Vagina (tissue), 2 donors: ENCODE measurements around the gene C1QTNF8.

ENCODE experiments used
- CTCF ChIP-seq, 3 experiments: fragments of 450-650 bp in 2 of 3; fragments of 200-600 bp in 1 of 3; sonication (generic) in 1 of 3; IDR thresholded peaks; one replicate each; pipeline ENCODE4 v1.5.1; 2017 to 2019; ENCODE audit warnings: antibody characterized with exemption in 3 of 3, mild to moderate bottlenecking in 2 of 3, moderate library complexity in 2 of 3
- POLR2A ChIP-seq, 2 donors: fragments of 450-650 bp; IDR thresholded peaks; one replicate each; pipeline ENCODE4 v1.6.1; 2017; ENCODE audit warnings: antibody characterized with exemption in 2 of 2, mild to moderate bottlenecking in 2 of 2, moderate library complexity in 2 of 2

GRCh38 chr16:1063728-1064127, 32.3 kb downstream of the C1QTNF8 start:
- TF ChIP-seq CTCF (IDR thresholded peaks at IDR 0.05) (no peak), POLR2A (IDR thresholded peaks at IDR 0.05) (no peak)
